ENCODE results near the gene CRIP2. TPM values are rescaled to one million over a fixed set of nuclear protein-coding genes. Genes with fewer than 3 reads are reported as not detected.

CRIP2 gene
- total and polyA plus RNA-seq, 9 of the 15 experiments (the other 6 are each of a cell fraction or from before 2014, with no cell fraction given) = 0.18 to 2.0 (median 0.69) TPM; not detected in 1

GRCh38 chr14:105473033-105473676 lies 1.5 kb upstream of the CRIP2 start:
- ChIA-PET POLR2A (interaction anchor here (1.0 to 1.9 kb wide), 2 partner anchors 7 to 11 kb away, joined by 3 to 8 read pairs; no protein-coding TSS in a partner anchor), CTCF (ENCODE audit: low intra/inter-chr PET ratio) (no interaction called here)
- DNase-seq (ENCODE audit: extremely low read depth in 1 of 4, low spot score in 3 of 4) (no peak), ATAC-seq (no peak), FAIRE-seq (no peak)
- Histone ChIP-seq H3K27me3 (ENCODE audit: control insufficient read depth in 2 of 2, insufficient read depth in 2 of 2, low read length in 2 of 2) (peaks cover 0 to 7% of the 10 kb centered on the region in 2 experiments; a peak in 1 of 5 replicates), H3K4me2 (ENCODE audit: insufficient read depth, low read length) (peak overlapping the region; percentile 63; the same call in 1 of the 2 replicates), H3K9me3 (replicated peaks; ENCODE audit: control insufficient read depth, insufficient read depth, low read depth, low read length) (no peaks in the 10 kb centered on the region), H3K9me1 (ENCODE audit: control insufficient read depth, insufficient read depth, low read length) (no peaks in the 10 kb centered on the region), H3K27ac (ENCODE audit: extremely low read depth, low read depth, low read length) (no peak overlapping the region), H3K4me1 (replicated peaks in 1 of 2; ENCODE audit: control insufficient read depth in 2 of 2, insufficient read depth in 2 of 2, low read length in 2 of 2) (peaks cover 0 to 91% of the 10 kb centered on the region in 2 experiments; a peak in 2 of 5 replicates), H3K79me2 (ENCODE audit: control insufficient read depth, insufficient read depth, low read length) (no peaks in the 10 kb centered on the region), H3K4me3 (no peak overlapping the region; the same call in 1 of the 2 replicates), H4K20me1 (replicated peaks; ENCODE audit: control insufficient read depth, insufficient read depth, low read length) (no peaks in the 10 kb centered on the region; the same call in 1 of the 2 replicates), H2AFZ (ENCODE audit: low read depth, low read length) (0 out of 2 replicates have a peak overlapping the region, but pooled peaks have one; percentile 68), H3K36me3 (ENCODE audit: control insufficient read depth, insufficient read depth, low read length) (peaks cover 14% of the 10 kb centered on the region; the same call in 1 of the 3 replicates), H3K9ac (ENCODE audit: insufficient read depth in 1 of 2, low read depth in 2 of 2, low read length in 2 of 2) (peak overlapping the region in 1 of 2 experiments; percentile 87; a peak in 2 of 4 replicates)
- in situ Hi-C loops (cut with MboI) (no loop called here), intact Hi-C loops (cut with micrococcal nuclease) (loop anchor here (10.0 kb wide), 1 partner anchor 52 kb away; the partner anchor contains the start of gene TMEM121)
- TF ChIP-seq ZBTB11 (CRISPR knock-in tag; IDR thresholded peaks at IDR 0.05) (peak in 1 of 3 experiments; percentile 48; a peak in 1 of 6 replicates), RUNX1 (IDR thresholded peaks at IDR 0.05; ENCODE audit: low read depth) (no peak)
- no TSS peak for BruUV-seq (replicated peaks)
- 15% methylated on average over 3 of the region's 7 CpGs for WGBS (ENCODE audit: insufficient coverage, low coverage, missing lambda C conversion rate)
